IMR-90 (cell line): ENCODE data around the gene CSAD. TPM values are rescaled to one million over a fixed set of nuclear protein-coding genes. Genes with fewer than 3 reads are reported as not detected.

Experiments used
- ATAC-seq: fragments of 200-7000 bp; cut with Tn5 transposase; 2 replicates; pipeline ENCODE4 v1.9.1; 2020; ENCODE audit warnings: low read depth, mild to moderate bottlenecking, moderate library complexity
- BruUV-seq: library from RNA; stranded (reverse); fragments of 400-500 nt; replicated peaks from 2 replicates; lab custom pipeline; 2021; lab: Mats Ljungman, UMichigan
- CTCF ChIA-PET: fragments of 300-600 bp; formaldehyde crosslinking; extraction: SDS; loops from one replicate; lab custom pipeline; 2021; ENCODE audit warnings: antibody characterized with exemption; lab: Yijun Ruan, JAX
- POLR2A ChIA-PET: fragments of 300-600 bp; sonication (Branson Sonifier 250); formaldehyde crosslinking; loops from one replicate; lab custom pipeline; 2022; ENCODE audit warnings: antibody characterized with exemption; ENCODE audit not compliant: unreplicated experiment; lab: Charles Lee
- DNase-seq: peaks from one replicate; pipeline ENCODE4 v3.0.0; 2013
- H2AFZ ChIP-seq: replicated peaks from 2 replicates; pipeline ENCODE3; 2013; ENCODE audit warnings: low read length, mild to moderate bottlenecking; ENCODE audit not compliant: poor library complexity
- H2AK5ac ChIP-seq: 2 replicates; pipeline ENCODE4 v1.6.1; 2013; ENCODE audit warnings: low read depth, low read length, inconsistent platforms
- H2AK9ac ChIP-seq: replicated peaks from 2 replicates; pipeline ENCODE3; 2013; ENCODE audit warnings: mild to moderate bottlenecking, low read depth, low read length, moderate library complexity; ENCODE audit not compliant: poor library complexity
- H2BK120ac ChIP-seq: 2 replicates; pipeline ENCODE4 v1.6.1; 2013; ENCODE audit warnings: low read depth, low read length, inconsistent platforms
- H2BK15ac ChIP-seq: 3 replicates; pipeline ENCODE4 v1.6.1; 2013; ENCODE audit warnings: low read depth, low read length, inconsistent platforms
- H2BK20ac ChIP-seq: 2 replicates; pipeline ENCODE4 v1.6.1; 2013; ENCODE audit warnings: low read depth, mild to moderate bottlenecking, inconsistent platforms, low read length, moderate library complexity
- H2BK5ac ChIP-seq: 2 replicates; pipeline ENCODE4 v1.6.1; 2013; ENCODE audit warnings: mild to moderate bottlenecking, low read depth, low read length, inconsistent platforms; ENCODE audit not compliant: poor library complexity, severe bottlenecking
- H3K14ac ChIP-seq: replicated peaks from 2 replicates; pipeline ENCODE4 v1.6.1; 2013; ENCODE audit warnings: low read depth, low read length, inconsistent platforms
- H3K18ac ChIP-seq: 2 replicates; pipeline ENCODE4 v1.6.1; 2013; ENCODE audit warnings: low read depth, low read length, control low read depth
- H3K23ac ChIP-seq: 2 replicates; pipeline ENCODE4 v1.6.1; 2013; ENCODE audit warnings: low read depth, low read length, inconsistent platforms
- H3K27ac ChIP-seq: 2 replicates; pipeline ENCODE4 v1.5.1; 2013; ENCODE audit warnings: mild to moderate bottlenecking, control low read depth, low read length; ENCODE audit not compliant: insufficient read depth
- H3K27me3 ChIP-seq: 2 replicates; pipeline ENCODE4 v1.6.1; 2013; ENCODE audit warnings: low read length; ENCODE audit not compliant: control insufficient read depth, insufficient read depth
- H3K36me3 ChIP-seq: 2 replicates; pipeline ENCODE4 v1.6.1; 2013; ENCODE audit warnings: low read length, mixed read lengths; ENCODE audit not compliant: control insufficient read depth, insufficient read depth
- H3K4ac ChIP-seq: 2 replicates; pipeline ENCODE4 v1.6.1; 2013; ENCODE audit warnings: low read depth, low read length, inconsistent platforms
- H3K4me1 ChIP-seq: 2 replicates; pipeline ENCODE4 v1.6.1; 2013; ENCODE audit warnings: low read length, mixed read lengths; ENCODE audit not compliant: control insufficient read depth, insufficient read depth
- H3K4me2 ChIP-seq: 2 replicates; pipeline ENCODE4 v1.6.1; 2013; ENCODE audit warnings: low read depth, mild to moderate bottlenecking, control low read depth, low read length, moderate library complexity
- H3K4me3 ChIP-seq: 2 replicates; pipeline ENCODE4 v1.5.1; 2013; ENCODE audit warnings: low read depth, mild to moderate bottlenecking, control low read depth, low read length, moderate library complexity; ENCODE audit not compliant: insufficient read depth
- H3K56ac ChIP-seq: 2 replicates; pipeline ENCODE4 v1.6.1; 2013; ENCODE audit warnings: low read length, inconsistent platforms; ENCODE audit not compliant: insufficient read depth; ENCODE audit errors: extremely low read depth
- H3K79me1 ChIP-seq, 2 experiments: 2 replicates each; pipeline ENCODE4 v1.6.1; 2013; ENCODE audit warnings: low read length in 2 of 2, inconsistent platforms in 1 of 2, low read depth in 1 of 2
- H3K9ac ChIP-seq: 2 replicates; pipeline ENCODE4 v1.6.1; 2013; ENCODE audit warnings: low read depth, low read length, control low read depth
- H3K9me1 ChIP-seq: 2 replicates; pipeline ENCODE4 v1.6.1; 2013; ENCODE audit warnings: low read length, inconsistent platforms; ENCODE audit not compliant: insufficient read depth
- H3K9me3 ChIP-seq: 2 replicates; pipeline ENCODE4 v1.6.1; 2013; ENCODE audit warnings: low read length; ENCODE audit not compliant: control insufficient read depth, insufficient read depth
- H4K20me1 ChIP-seq: 2 replicates; pipeline ENCODE4 v1.6.1; 2013; ENCODE audit warnings: low read length, inconsistent platforms; ENCODE audit not compliant: insufficient read depth
- H4K5ac ChIP-seq: 2 replicates; pipeline ENCODE4 v1.6.1; 2013; ENCODE audit warnings: mild to moderate bottlenecking, low read depth, low read length, control low read depth
- H4K8ac ChIP-seq, 2 experiments: 2 replicates each; pipeline ENCODE4 v1.6.1; 2013; ENCODE audit warnings: low read depth in 2 of 2, low read length in 2 of 2, control low read depth in 1 of 2, inconsistent platforms in 1 of 2
- H4K91ac ChIP-seq: 2 replicates; pipeline ENCODE4 v1.6.1; 2013; ENCODE audit warnings: low read depth, low read length, inconsistent platforms; ENCODE audit not compliant: insufficient read depth
- BHLHE40 ChIP-seq: fragments of 150-350 bp; IDR thresholded peaks from 2 replicates; pipeline ENCODE4 v1.6.1; 2016; ENCODE audit warnings: mild to moderate bottlenecking, low read depth, low read length
- CEBPB ChIP-seq: IDR thresholded peaks from 2 replicates; pipeline ENCODE4 v1.6.1; 2012; ENCODE audit warnings: low read depth, low read length, improper control_type of control experiment
- CHD1 ChIP-seq: IDR thresholded peaks from 2 replicates; pipeline ENCODE4 v1.6.1; 2012; ENCODE audit warnings: low read depth, low read length, improper control_type of control experiment
- CTCF ChIP-seq: conservative IDR thresholded peaks from 2 replicates; pipeline ENCODE4 v1.5.1; 2012; ENCODE audit warnings: mild to moderate bottlenecking, low read depth, low read length, improper control_type of control experiment
- ELK1 ChIP-seq: fragments of 150-350 bp; IDR thresholded peaks from 2 replicates; pipeline ENCODE4 v1.6.1; 2016; ENCODE audit warnings: low read depth, mild to moderate bottlenecking, low read length, moderate library complexity, borderline replicate concordance
- FOS ChIP-seq: fragments of 150-350 bp; IDR thresholded peaks from 2 replicates; pipeline ENCODE4 v1.6.1; 2016; ENCODE audit warnings: low read depth, low read length
- MAFK ChIP-seq: IDR thresholded peaks from 2 replicates; pipeline ENCODE4 v1.6.1; 2012; ENCODE audit warnings: low read depth, low read length, improper control_type of control experiment
- MAZ ChIP-seq: IDR thresholded peaks from 2 replicates; pipeline ENCODE4 v1.6.1; 2012; ENCODE audit warnings: low read depth, mild to moderate bottlenecking, low read length, improper control_type of control experiment, moderate library complexity, borderline replicate concordance
- MXI1 ChIP-seq: IDR thresholded peaks from 2 replicates; pipeline ENCODE4 v1.6.1; 2012; ENCODE audit warnings: low read depth, mild to moderate bottlenecking, low read length, moderate library complexity, borderline replicate concordance
- NFE2L2 ChIP-seq: fragments of 150-350 bp; IDR thresholded peaks from 2 replicates; pipeline ENCODE4 v1.6.1; 2016; ENCODE audit warnings: low read depth, mild to moderate bottlenecking, low read length
- POLR2A ChIP-seq: IDR thresholded peaks from 2 replicates; pipeline ENCODE4 v1.6.1; 2012; ENCODE audit warnings: mild to moderate bottlenecking, low read depth, low read length
- RAD21 ChIP-seq: IDR thresholded peaks from 2 replicates; pipeline ENCODE4 v1.6.1; 2012; ENCODE audit warnings: low read length, improper control_type of control experiment
- RCOR1 ChIP-seq: IDR thresholded peaks from 2 replicates; pipeline ENCODE4 v1.6.1; 2012; ENCODE audit warnings: mild to moderate bottlenecking, low read length, improper control_type of control experiment; ENCODE audit not compliant: insufficient replicate concordance
- RFX5 ChIP-seq: IDR thresholded peaks from 2 replicates; pipeline ENCODE4 v1.8.0; 2012; ENCODE audit warnings: low read depth, mild to moderate bottlenecking, low read length, moderate library complexity
- SMC3 ChIP-seq: fragments of 150-350 bp; IDR thresholded peaks from 2 replicates; pipeline ENCODE4 v1.6.1; 2016; ENCODE audit warnings: low read depth, mild to moderate bottlenecking, antibody characterized with exemption, low read length, moderate library complexity
- USF2 ChIP-seq: fragments of 150-350 bp; IDR thresholded peaks from 2 replicates; pipeline ENCODE4 v1.6.1; 2017; ENCODE audit warnings: mild to moderate bottlenecking, antibody characterized with exemption, low read length, low read depth
- WGBS, 2 experiments: methylation state at CpG; one replicate each; pipeline versions ENCODE4 v1.1.5 to v1.1.7; 2013; ENCODE audit warnings: missing lambda C conversion rate in 2 of 2; ENCODE audit not compliant: insufficient read length in 1 of 2; ENCODE audit errors: extremely low coverage in 2 of 2; 5-methylcytosine and 5-hydroxymethylcytosine counted together
- dilution Hi-C: fragments of 300-500 bp; cut with HindIII; formaldehyde crosslinking; loops from one replicate; pipeline ENCODE4 v1.14.3; 2018; ENCODE audit warnings: low sequenced_read_pairs; ENCODE audit not compliant: unreplicated experiment
- in situ Hi-C: fragments of 300-500 bp; cut with MboI; formaldehyde crosslinking; loops from 3 replicates; pipeline ENCODE4 v1.14.3; 2019; ENCODE audit warnings: low sequenced_read_pairs, inconsistent platforms, mixed read lengths
- intact Hi-C: fragments of 100-400 bp; cut with micrococcal nuclease; formaldehyde crosslinking; loops from 2 replicates; pipeline ENCODE4 v1.10.0; 2022
- polyA plus RNA-seq, 3 experiments: library from polyadenylated mRNA; depleted of rRNA; stranded (reverse); fragments of >200 nt; gene quantifications; 2 replicates each; pipeline ENCODE4 v1.2.3, GENCODE V29; 2012; ENCODE audit warnings: low replicate concordance in 1 of 3
- total RNA-seq: library from RNA; depleted of rRNA; stranded (reverse); fragments of >200 nt; gene quantifications from 2 replicates; pipeline ENCODE4 v1.2.3, GENCODE V29; 2012

CSAD gene
- total and polyA plus RNA-seq, 2 of the 4 experiments (the other 2 are of a cell fraction) = 5.4 to 45.6 TPM

- Histone ChIP-seq H3K27me3 (peaks cover 2% of the 10 kb centered on the region; the same call in 1 of the 2 replicates), H2AK9ac (no peak overlapping the region), H3K23ac (no peak overlapping the region), H4K8ac (no peak overlapping the region), H3K36me3 (peaks cover 2% of the 10 kb centered on the region; the same call in 1 of the 2 replicates), H2AFZ (no peak overlapping the region), H3K27ac (no peak overlapping the region), H4K20me1 (no peaks in the 10 kb centered on the region), H4K5ac (no peak overlapping the region), H2BK20ac (no peak overlapping the region), H3K4me3 (no peak overlapping the region), H4K91ac (no peak overlapping the region), H3K79me1 (no peaks in the 10 kb centered on the region), H3K56ac (no peak overlapping the region), H3K4me1 (no peaks in the 10 kb centered on the region), H3K18ac (no peak overlapping the region), H3K9me1 (peaks cover 13% of the 10 kb centered on the region), H2BK120ac (no peak overlapping the region), H2BK15ac (no peak overlapping the region), H3K4ac (no peak overlapping the region), H2BK5ac (no peak overlapping the region), H3K9ac (no peak overlapping the region), H2AK5ac (no peak overlapping the region; the same call in 1 of the 2 replicates), H3K14ac (no peak overlapping the region), H3K9me3 (no peaks in the 10 kb centered on the region), H3K4me2 (no peak overlapping the region)
- ATAC-seq (no peak), DNase-seq (no peak)
- intact Hi-C loops (no loop called here), in situ Hi-C loops (no loop called here), dilution Hi-C loops (no loop called here)
- POLR2A ChIA-PET = no interaction called here
- WGBS, 2 experiments = 81% methylated on average over 9 of the region's 14 CpGs; no CpG with 5 or more reads in 1 of the 2 experiments
- no TSS peak for BruUV-seq
- TF ChIP-seq NFE2L2 (no peak), SMC3 (no peak), CEBPB (no peak), POLR2A (no peak), BHLHE40 (no peak), RFX5 (no peak), RCOR1 (no peak), RAD21 (no peak), MAZ (no peak), CTCF (no peak), MAFK (no peak), FOS (no peak), USF2 (no peak), ELK1 (no peak), CHD1 (no peak), MXI1 (no peak)
- CTCF ChIA-PET = interaction anchor here (0.9 to 2.0 kb wide), 3 partner anchors 15 to 131 kb away, joined by 3 to 11 read pairs (median 10); partner anchors contain the start of gene CSAD
These were observed 15.8 kb upstream of the CSAD start for GRCh38 chr12:53196486-53196885.
